Suprapubic skin (tissue), 4 donors: ENCODE results near the gene ARFGAP1.

Experiments used
- CTCF ChIP-seq, 2 donors: fragments of 200-600 bp in 1 of 2; fragments of 450-650 bp in 1 of 2; sonication (generic) in 1 of 2; IDR thresholded peaks; one replicate each; pipeline ENCODE4 v1.5.1; 2016 to 2019; ENCODE audit warnings: antibody characterized with exemption in 2 of 2, mild to moderate bottlenecking in 1 of 2, moderate library complexity in 1 of 2
- EP300 ChIP-seq: sonication (generic); formaldehyde crosslinking; IDR thresholded peaks from one replicate; pipeline ENCODE4 v1.6.1; 2017; ENCODE audit warnings: antibody characterized with exemption
- POLR2AphosphoS5 ChIP-seq, 3 donors: sonication (generic); formaldehyde crosslinking; IDR thresholded peaks; one replicate each; pipeline ENCODE4 v1.6.1; 2017; ENCODE audit warnings: antibody characterized with exemption in 3 of 3

- TF ChIP-seq CTCF (IDR thresholded peaks at IDR 0.05) (no peak), POLR2AphosphoS5 (IDR thresholded peaks at IDR 0.05) (no peak), EP300 (no peak)
Observed at GRCh38 chr20:63281742-63282665, 9.4 kb downstream of the ARFGAP1 start.
